ENCODE measurements around the gene MCCC1.

DNA sequence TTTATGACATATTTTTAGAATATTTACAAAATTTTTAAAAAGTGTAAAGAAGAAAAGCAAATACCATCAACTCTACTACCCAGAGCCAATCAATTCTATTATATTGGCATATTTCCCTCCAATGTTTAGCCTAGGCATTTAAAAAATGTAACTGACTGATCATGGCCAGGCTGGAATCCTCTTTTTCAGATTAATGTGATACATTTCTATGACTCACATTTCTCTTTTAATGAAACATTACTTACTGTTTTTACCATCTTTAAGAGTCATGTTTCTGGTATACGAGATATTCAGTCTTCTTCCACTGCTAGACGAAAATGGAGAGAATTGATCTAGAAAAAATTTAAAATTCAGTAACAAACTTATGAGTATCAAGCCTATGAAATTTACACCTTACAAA is 65.5 kb downstream of the MCCC1 start:
- no peak for TF ChIP-seq POLR2A (IDR thresholded peaks at IDR 0.05; ENCODE audit: low read length)
- TF ChIP-seq GATA1 (IDR thresholded peaks at IDR 0.05; ENCODE audit: low read depth, low read length), result no peak
